ENCODE data around the gene FGR.

The FGR gene

GRCh38 chr1:27611450-27611849 is 23.5 kb downstream of the FGR start:
- no peak for TF ChIP-seq CTCF (IDR thresholded peaks at IDR 0.05; ENCODE audit: low read depth, low read length)
- no peak overlapping the region for H3K4me3 ChIP-seq (ENCODE audit: low read depth, low read length)
- in situ Hi-C loops (cut with HindIII; ENCODE audit: low sequenced_read_pairs) = no loop called here
- DNase-seq (ENCODE audit: low read depth, low spot score) = no peak

- no peak overlapping the region for H3K4me3 ChIP-seq (ENCODE audit: low read depth, low read length)
- DNase-seq (ENCODE audit: low read depth, low spot score) = no peak
- TF ChIP-seq CTCF (IDR thresholded peaks at IDR 0.05; ENCODE audit: low read depth, low read length) = no peak
- in situ Hi-C loops (cut with HindIII; ENCODE audit: low sequenced_read_pairs) = no loop called here
These were observed 25.3 kb downstream of the FGR start for GRCh38 chr1:27609618-27610240.

- no peak for DNase-seq (ENCODE audit: low read depth, low spot score)
- in situ Hi-C loops (cut with HindIII; ENCODE audit: low sequenced_read_pairs) = no loop called here
- no peak overlapping the region for H3K4me3 ChIP-seq (ENCODE audit: low read depth, low read length)
- TF ChIP-seq CTCF (IDR thresholded peaks at IDR 0.05; ENCODE audit: low read depth, low read length) = no peak
These were observed 25.8 kb downstream of the FGR start for GRCh38 chr1:27609210-27609555.

GRCh38 chr1:27607239-27607804 is 27.7 kb downstream of the FGR start:
- TF ChIP-seq CTCF (IDR thresholded peaks at IDR 0.05; ENCODE audit: low read depth, low read length) = no peak
- in situ Hi-C loops (cut with HindIII; ENCODE audit: low sequenced_read_pairs) = no loop called here
- H3K4me3 ChIP-seq (ENCODE audit: low read depth, low read length) = no peak overlapping the region
- DNase-seq (ENCODE audit: low read depth, low spot score) = peak; percentile 61

- DNase-seq (ENCODE audit: low read depth, low spot score) = no peak
- TF ChIP-seq CTCF (IDR thresholded peaks at IDR 0.05; ENCODE audit: low read depth, low read length) = no peak
- no peak overlapping the region for H3K4me3 ChIP-seq (ENCODE audit: low read depth, low read length)
- in situ Hi-C loops (cut with HindIII; ENCODE audit: low sequenced_read_pairs) = no loop called here
These were observed 28.2 kb downstream of the FGR start for GRCh38 chr1:27606708-27607238.

GRCh38 chr1:27605796-27606707 is 28.9 kb downstream of the FGR start:
- peak; percentile 70 for DNase-seq (ENCODE audit: low read depth, low spot score)
- TF ChIP-seq CTCF (IDR thresholded peaks at IDR 0.05; ENCODE audit: low read depth, low read length) = peak; percentile 86
- in situ Hi-C loops (cut with HindIII; ENCODE audit: low sequenced_read_pairs) = no loop called here
- no peak overlapping the region for H3K4me3 ChIP-seq (ENCODE audit: low read depth, low read length)
